ENCODE measurements around the gene ZNF248. TPM values are rescaled to one million over a fixed set of nuclear protein-coding genes. Genes with fewer than 3 reads are reported as not detected.

Gene ZNF248
- total RNA-seq, 1 donor, result 7.6 TPM

- no peaks in the 10 kb centered on the region for H4K20me1 ChIP-seq (ENCODE audit: insufficient read depth, low read length)
- H3K4me1 ChIP-seq (ENCODE audit: insufficient read depth, low read length), result no peaks in the 10 kb centered on the region
- H3K79me2 ChIP-seq (ENCODE audit: insufficient read depth, low read length), result no peaks in the 10 kb centered on the region
- no peak overlapping the region for H3K27ac ChIP-seq (ENCODE audit: low read depth, low read length)
- H3K36me3 ChIP-seq (ENCODE audit: insufficient read depth, low read length), result no peaks in the 10 kb centered on the region
- TF ChIP-seq CTCF (IDR thresholded peaks at IDR 0.05; ENCODE audit: extremely low read depth, low read depth, low read length), result peak; percentile 18
- no peak overlapping the region for H3K4me2 ChIP-seq (ENCODE audit: insufficient read depth, low read length)
- no peaks in the 10 kb centered on the region for H3K9me3 ChIP-seq (ENCODE audit: low read depth, low read length)
- H2AFZ ChIP-seq (ENCODE audit: low read length), result no peak overlapping the region
- H3K4me3 ChIP-seq (ENCODE audit: insufficient read depth, low read length), result no peak overlapping the region
- no peaks in the 10 kb centered on the region for H3K27me3 ChIP-seq (ENCODE audit: insufficient read depth, low read length)
- no peak for DNase-seq (ENCODE audit: insufficient read length, low spot score, missing footprints)
Measured at GRCh38 chr10:37754538-37755323, 102.7 kb downstream of the ZNF248 start.

GRCh38 chr10:37752334-37752875, 105.0 kb downstream of the ZNF248 start:
- Histone ChIP-seq H3K9me3 (ENCODE audit: low read depth, low read length) (no peaks in the 10 kb centered on the region), H3K36me3 (ENCODE audit: insufficient read depth, low read length) (no peaks in the 10 kb centered on the region), H4K20me1 (ENCODE audit: insufficient read depth, low read length) (no peaks in the 10 kb centered on the region), H3K4me3 (ENCODE audit: insufficient read depth, low read length) (no peak overlapping the region), H3K4me2 (ENCODE audit: insufficient read depth, low read length) (no peak overlapping the region), H3K79me2 (ENCODE audit: insufficient read depth, low read length) (no peaks in the 10 kb centered on the region), H3K4me1 (ENCODE audit: insufficient read depth, low read length) (no peaks in the 10 kb centered on the region), H2AFZ (ENCODE audit: low read length) (no peak overlapping the region), H3K27me3 (ENCODE audit: insufficient read depth, low read length) (no peaks in the 10 kb centered on the region), H3K27ac (ENCODE audit: low read depth, low read length) (no peak overlapping the region)
- TF ChIP-seq CTCF (IDR thresholded peaks at IDR 0.05; ENCODE audit: extremely low read depth, low read depth, low read length), result no peak
- no peak for DNase-seq (ENCODE audit: insufficient read length, low spot score, missing footprints)

GRCh38 chr10:37748170-37748569, 109.2 kb downstream of the ZNF248 start:
- Histone ChIP-seq H3K27ac (ENCODE audit: low read depth, low read length) (no peak overlapping the region), H2AFZ (ENCODE audit: low read length) (no peak overlapping the region), H3K27me3 (ENCODE audit: insufficient read depth, low read length) (no peaks in the 10 kb centered on the region), H4K20me1 (ENCODE audit: insufficient read depth, low read length) (no peaks in the 10 kb centered on the region), H3K4me2 (ENCODE audit: insufficient read depth, low read length) (no peak overlapping the region), H3K79me2 (ENCODE audit: insufficient read depth, low read length) (no peaks in the 10 kb centered on the region), H3K36me3 (ENCODE audit: insufficient read depth, low read length) (no peaks in the 10 kb centered on the region), H3K4me1 (ENCODE audit: insufficient read depth, low read length) (no peaks in the 10 kb centered on the region), H3K9me3 (ENCODE audit: low read depth, low read length) (no peaks in the 10 kb centered on the region), H3K4me3 (ENCODE audit: insufficient read depth, low read length) (no peak overlapping the region)
- no peak for TF ChIP-seq CTCF (IDR thresholded peaks at IDR 0.05; ENCODE audit: extremely low read depth, low read depth, low read length)
- DNase-seq (ENCODE audit: insufficient read length, low spot score, missing footprints), result no peak

- H3K36me3 ChIP-seq (ENCODE audit: insufficient read depth, low read length), result no peaks in the 10 kb centered on the region
- no peak for TF ChIP-seq CTCF (IDR thresholded peaks at IDR 0.05; ENCODE audit: extremely low read depth, low read depth, low read length)
- no peak overlapping the region for H3K4me3 ChIP-seq (ENCODE audit: insufficient read depth, low read length)
- H3K9me3 ChIP-seq (ENCODE audit: low read depth, low read length), result no peaks in the 10 kb centered on the region
- no peak overlapping the region for H3K27ac ChIP-seq (ENCODE audit: low read depth, low read length)
- H3K4me2 ChIP-seq (ENCODE audit: insufficient read depth, low read length), result no peak overlapping the region
- no peaks in the 10 kb centered on the region for H3K4me1 ChIP-seq (ENCODE audit: insufficient read depth, low read length)
- H3K27me3 ChIP-seq (ENCODE audit: insufficient read depth, low read length), result no peaks in the 10 kb centered on the region
- H2AFZ ChIP-seq (ENCODE audit: low read length), result no peak overlapping the region
- DNase-seq (ENCODE audit: insufficient read length, low spot score, missing footprints), result no peak
- H3K79me2 ChIP-seq (ENCODE audit: insufficient read depth, low read length), result no peaks in the 10 kb centered on the region
- H4K20me1 ChIP-seq (ENCODE audit: insufficient read depth, low read length), result no peaks in the 10 kb centered on the region
Measured at GRCh38 chr10:37747081-37747480, 110.3 kb downstream of the ZNF248 start.

Measured in osteoblast (primary cell).